ENCODE results near the gene MOXD1.

The MOXD1 gene

GRCh38 chr6:132410830-132411229 lies 9.6 kb upstream of the MOXD1 start:
- Mint-ChIP-seq H3K27ac (no peak overlapping the region), H3K4me1 (peaks cover 20% of the 10 kb centered on the region), H3K36me3 (no peaks in the 10 kb centered on the region), H3K4me3 (no peak overlapping the region), H3K9me3 (no peaks in the 10 kb centered on the region), H3K27me3 (peaks cover 31% of the 10 kb centered on the region)
- ATAC-seq, result no peak

GRCh38 chr6:132405143-132405915 lies 4.1 kb upstream of the MOXD1 start:
- no peaks in the 10 kb centered on the region for H3K36me3 Mint-ChIP-seq
- no peaks in the 10 kb centered on the region for H3K9me3 Mint-ChIP-seq
- H3K4me3 Mint-ChIP-seq, result no peak overlapping the region
- ATAC-seq, result peak; percentile 71
- H3K27me3 Mint-ChIP-seq, result peaks cover 34% of the 10 kb centered on the region
- peaks cover 37% of the 10 kb centered on the region for H3K4me1 Mint-ChIP-seq
- no peak overlapping the region for H3K27ac Mint-ChIP-seq

DNA sequence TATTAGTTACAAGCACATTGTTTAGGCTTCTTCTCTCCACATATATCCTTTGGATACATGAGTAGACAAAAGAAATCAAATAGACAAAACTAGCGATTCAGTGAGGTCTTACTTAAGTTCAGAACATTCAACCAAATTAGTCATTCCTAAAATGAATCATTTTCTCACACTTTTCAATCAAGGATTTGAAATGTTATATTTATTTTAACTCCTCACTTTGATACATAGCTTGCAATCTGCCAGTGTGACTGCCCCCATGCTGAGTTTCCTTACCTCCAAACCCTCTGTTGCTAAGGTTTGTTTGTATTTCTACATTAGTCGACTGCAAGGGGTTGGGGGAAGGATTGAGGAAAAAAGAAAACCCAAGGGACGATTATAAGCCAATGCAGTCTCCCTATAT lies 3.5 kb upstream of the MOXD1 start:
- H3K36me3 Mint-ChIP-seq, result no peaks in the 10 kb centered on the region
- H3K4me3 Mint-ChIP-seq, result no peak overlapping the region
- ATAC-seq, result no peak
- H3K27ac Mint-ChIP-seq, result no peak overlapping the region
- H3K4me1 Mint-ChIP-seq, result peaks cover 38% of the 10 kb centered on the region
- no peaks in the 10 kb centered on the region for H3K9me3 Mint-ChIP-seq
- peaks cover 34% of the 10 kb centered on the region for H3K27me3 Mint-ChIP-seq

DNA sequence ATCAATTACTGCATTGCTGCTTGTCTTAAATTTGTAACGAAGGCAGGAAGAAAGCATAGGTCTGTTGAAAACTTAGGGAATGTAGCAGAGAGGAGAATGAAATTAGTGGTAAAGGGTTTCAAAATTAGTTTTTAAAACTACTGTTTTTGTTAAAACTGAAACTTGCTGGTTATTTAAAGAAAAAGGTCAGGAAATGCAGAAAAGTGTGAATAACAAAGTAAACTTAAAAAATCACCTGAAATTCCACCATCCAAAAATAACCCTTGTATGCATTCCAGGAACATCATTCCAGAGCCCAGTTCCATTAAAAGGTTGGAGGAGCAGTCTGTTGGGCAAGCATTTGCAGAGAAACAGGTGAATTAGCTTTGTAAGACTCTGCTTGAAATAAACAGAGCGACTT lies 3.1 kb upstream of the MOXD1 start:
- Mint-ChIP-seq H3K36me3 (no peaks in the 10 kb centered on the region), H3K4me1 (peaks cover 38% of the 10 kb centered on the region), H3K27ac (no peak overlapping the region), H3K4me3 (peak overlapping the region; percentile 12), H3K9me3 (no peaks in the 10 kb centered on the region), H3K27me3 (peaks cover 34% of the 10 kb centered on the region)
- ATAC-seq, result no peak

GRCh38 chr6:132401618-132402285 lies 477 bp upstream of the MOXD1 start:
- H3K4me1 Mint-ChIP-seq, result peaks cover 38% of the 10 kb centered on the region
- peak overlapping the region; percentile 65 for H3K4me3 Mint-ChIP-seq
- no peak for ATAC-seq
- H3K27ac Mint-ChIP-seq, result no peak overlapping the region
- no peaks in the 10 kb centered on the region for H3K9me3 Mint-ChIP-seq
- H3K36me3 Mint-ChIP-seq, result no peaks in the 10 kb centered on the region
- H3K27me3 Mint-ChIP-seq, result peaks cover 43% of the 10 kb centered on the region

DNA sequence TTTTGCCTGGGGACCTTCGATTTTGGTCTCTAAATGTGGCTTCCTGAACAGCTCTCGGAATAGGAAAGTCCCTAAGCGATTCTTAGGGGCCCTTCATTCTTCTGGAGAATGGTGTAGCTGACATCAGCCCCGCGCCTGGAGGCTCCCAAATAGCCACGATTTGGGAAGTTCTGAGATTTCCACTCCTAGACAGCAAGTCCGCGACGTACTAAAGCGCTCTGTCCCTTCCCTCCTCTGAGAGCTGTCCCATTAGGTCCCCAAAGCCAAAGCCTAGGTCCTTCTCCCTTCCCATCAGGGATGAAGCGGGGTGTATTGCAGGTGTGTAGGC lies 756 bp downstream of the MOXD1 start:
- no peak for ATAC-seq
- Mint-ChIP-seq H3K36me3 (peaks cover under 1% of the 10 kb centered on the region), H3K27ac (no peak overlapping the region), H3K4me3 (peak overlapping the region; percentile 90), H3K9me3 (peaks cover 6% of the 10 kb centered on the region), H3K27me3 (peaks cover 43% of the 10 kb centered on the region), H3K4me1 (peaks cover 37% of the 10 kb centered on the region)

GRCh38 chr6:132399376-132400074 lies 1.8 kb downstream of the MOXD1 start:
- no peak for ATAC-seq
- Mint-ChIP-seq H3K36me3 (peaks cover 10% of the 10 kb centered on the region), H3K4me3 (no peak overlapping the region), H3K27ac (no peak overlapping the region), H3K27me3 (peaks cover 43% of the 10 kb centered on the region), H3K9me3 (peaks cover 14% of the 10 kb centered on the region), H3K4me1 (peaks cover 30% of the 10 kb centered on the region)

- Mint-ChIP-seq H3K27me3 (peaks cover 11% of the 10 kb centered on the region), H3K4me1 (peaks cover 14% of the 10 kb centered on the region), H3K27ac (peak overlapping the region; percentile 13), H3K9me3 (peaks cover 21% of the 10 kb centered on the region), H3K4me3 (no peak overlapping the region), H3K36me3 (peaks cover 17% of the 10 kb centered on the region)
- ATAC-seq, result no peak
Measured at GRCh38 chr6:132395015-132395597, 6.2 kb downstream of the MOXD1 start.

- peaks cover 8% of the 10 kb centered on the region for H3K27me3 Mint-ChIP-seq
- no peak for ATAC-seq
Measured at GRCh38 chr6:132392792-132393191, 8.5 kb downstream of the MOXD1 start.

DNA sequence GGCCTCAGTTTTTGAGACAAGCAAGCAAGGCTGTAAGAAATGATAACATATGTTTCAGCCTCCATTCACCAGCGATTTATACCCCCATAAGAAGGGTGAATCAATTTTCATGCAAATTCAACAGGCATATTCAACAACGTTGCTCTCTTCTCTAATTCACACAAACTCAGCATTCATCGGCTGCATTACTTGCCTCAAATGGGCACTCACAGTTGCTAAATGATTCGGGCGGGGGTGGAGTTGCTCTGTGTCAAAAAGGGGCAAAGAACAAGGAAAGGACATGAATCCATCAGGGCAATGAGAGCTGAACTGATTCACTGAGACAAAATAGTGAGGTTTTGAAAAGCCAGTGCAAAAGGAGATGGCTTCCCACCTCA lies 9.0 kb downstream of the MOXD1 start:
- peaks cover 16% of the 10 kb centered on the region for H3K4me1 Mint-ChIP-seq
- peaks cover 17% of the 10 kb centered on the region for H3K36me3 Mint-ChIP-seq
- peaks cover 3% of the 10 kb centered on the region for H3K27me3 Mint-ChIP-seq
- H3K27ac Mint-ChIP-seq, result no peak overlapping the region
- H3K4me3 Mint-ChIP-seq, result no peak overlapping the region
- H3K9me3 Mint-ChIP-seq, result peaks cover 21% of the 10 kb centered on the region
- no peak for ATAC-seq

More at GRCh38 chr6:132392792-132393191, 8.5 kb downstream of the MOXD1 start:
- H3K4me1 Mint-ChIP-seq, result peaks cover 16% of the 10 kb centered on the region
- no peak overlapping the region for H3K4me3 Mint-ChIP-seq
- H3K27ac Mint-ChIP-seq, result no peak overlapping the region
- peaks cover 21% of the 10 kb centered on the region for H3K9me3 Mint-ChIP-seq
- peaks cover 17% of the 10 kb centered on the region for H3K36me3 Mint-ChIP-seq

- no peak overlapping the region for H3K27ac Mint-ChIP-seq
- no peaks in the 10 kb centered on the region for H3K27me3 Mint-ChIP-seq
- H3K4me3 Mint-ChIP-seq, result no peak overlapping the region
- H3K4me1 Mint-ChIP-seq, result peaks cover 16% of the 10 kb centered on the region
- peaks cover 21% of the 10 kb centered on the region for H3K9me3 Mint-ChIP-seq
- no peak for ATAC-seq
- peaks cover 17% of the 10 kb centered on the region for H3K36me3 Mint-ChIP-seq
Measured at GRCh38 chr6:132391391-132392269, 9.6 kb downstream of the MOXD1 start.

GRCh38 chr6:132390451-132390850 lies 10.8 kb downstream of the MOXD1 start:
- H3K4me1 Mint-ChIP-seq, result peaks cover 16% of the 10 kb centered on the region
- no peak overlapping the region for H3K27ac Mint-ChIP-seq
- peaks cover 16% of the 10 kb centered on the region for H3K36me3 Mint-ChIP-seq
- H3K4me3 Mint-ChIP-seq, result no peak overlapping the region
- peaks cover 14% of the 10 kb centered on the region for H3K9me3 Mint-ChIP-seq
- no peak for ATAC-seq
- H3K27me3 Mint-ChIP-seq, result no peaks in the 10 kb centered on the region

DNA sequence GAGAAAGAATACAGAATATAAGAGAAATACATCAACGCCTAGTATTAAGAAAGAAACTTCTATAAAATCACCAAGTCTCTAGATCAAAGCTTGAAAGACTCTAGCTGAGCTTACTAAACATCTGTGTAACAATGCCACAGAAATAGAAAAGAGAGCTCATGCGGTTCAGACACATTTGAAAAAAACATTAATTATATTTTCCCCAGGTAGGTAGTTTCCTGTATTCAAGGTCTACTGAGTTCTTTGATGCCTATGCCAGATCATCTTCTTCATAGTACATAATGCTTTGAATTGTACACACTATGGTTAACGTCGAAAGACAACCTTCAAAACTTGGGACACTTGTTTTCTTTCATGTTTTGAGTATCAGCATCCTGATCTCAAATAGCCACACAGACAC lies 11.3 kb downstream of the MOXD1 start:
- no peaks in the 10 kb centered on the region for H3K27me3 Mint-ChIP-seq
- peaks cover 16% of the 10 kb centered on the region for H3K4me1 Mint-ChIP-seq
- ATAC-seq, result peak; percentile 41
- H3K4me3 Mint-ChIP-seq, result no peak overlapping the region
- peaks cover 12% of the 10 kb centered on the region for H3K36me3 Mint-ChIP-seq
- H3K9me3 Mint-ChIP-seq, result peaks cover 10% of the 10 kb centered on the region
- H3K27ac Mint-ChIP-seq, result no peak overlapping the region

GRCh38 chr6:132388291-132388690 lies 13.0 kb downstream of the MOXD1 start:
- no peaks in the 10 kb centered on the region for H3K36me3 Mint-ChIP-seq
- H3K27ac Mint-ChIP-seq, result no peak overlapping the region
- H3K9me3 Mint-ChIP-seq, result peaks cover 3% of the 10 kb centered on the region
- peaks cover 16% of the 10 kb centered on the region for H3K4me1 Mint-ChIP-seq
- no peaks in the 10 kb centered on the region for H3K27me3 Mint-ChIP-seq
- no peak for ATAC-seq
- no peak overlapping the region for H3K4me3 Mint-ChIP-seq

All from stimulated activated memory B cell treated with anti-CD40 and anti-IgM and Interleukin-4, amounts not matched to agents 10 μg/mL and 1 μg/mL and 100 μg/mL, for 72 hours (primary cell).